T-cell (primary cell): ENCODE data around the gene SLC25A17. TPM values are rescaled to one million over a fixed set of nuclear protein-coding genes. Genes with fewer than 3 reads are reported as not detected.

Experiments used
- ATAC-seq, 4 experiments: fragments of 200-7000 bp in 3 of 4; fragments of 150-1000 bp in 1 of 4; cut with Tn5 transposase; replicated peaks in 1 of 4; 1 replicate in 3 of 4; 2 replicates in 1 of 4; pipeline ENCODE4 v1.10.0; 2021; ENCODE audit warnings: moderate library complexity in 3 of 4, mild to moderate bottlenecking in 2 of 4, moderate number of reproducible peaks in 1 of 4
- CTCF ChIA-PET, 2 donors: fragments of 300-600 bp; sonication (Branson Sonifier 250); formaldehyde crosslinking; loops; one replicate each; lab custom pipeline; 2022; ENCODE audit warnings: antibody characterized with exemption in 2 of 2; lab: Charles Lee
- POLR2A ChIA-PET, 2 donors: fragments of 300-600 bp; sonication (Branson Sonifier 250); formaldehyde crosslinking; loops; one replicate each; lab custom pipeline; 2022; ENCODE audit warnings: antibody characterized with exemption in 2 of 2; lab: Charles Lee
- DNase-seq, 35 experiments: peaks; one replicate each; pipeline versions ENCODE4 v3.0.0 to v3.0.0-alpha.2; 2013 to 2023
- H3K27ac ChIP-seq: one replicate; pipeline ENCODE4 v1.5.1; 2013; ENCODE audit warnings: low read length
- H3K27me3 ChIP-seq, 2 experiments: replicated peaks in 1 of 2; 1 replicate in 1 of 2; 2 replicates in 1 of 2; pipeline versions ENCODE4 v1.6.1 to v1.7.0; 2013; ENCODE audit warnings: low read length in 1 of 2, mixed read lengths in 1 of 2; ENCODE audit not compliant: control insufficient read depth in 2 of 2, insufficient read depth in 2 of 2; ENCODE audit errors: extremely low read depth in 1 of 2
- H3K36me3 ChIP-seq, 2 donors: 1 replicate in 1 of 2; 2 replicates in 1 of 2; pipeline versions ENCODE4 v1.6.1 to v1.7.0; 2013; ENCODE audit warnings: low read length in 1 of 2; ENCODE audit not compliant: control insufficient read depth in 2 of 2, insufficient read depth in 1 of 2; ENCODE audit errors: extremely low read depth in 1 of 2
- H3K4me1 ChIP-seq, 2 experiments: 1 replicate in 1 of 2; 2 replicates in 1 of 2; pipeline versions ENCODE4 v1.6.1 to v1.7.0; 2013; ENCODE audit warnings: low read length in 2 of 2, mixed read lengths in 1 of 2; ENCODE audit not compliant: insufficient read depth in 2 of 2, control insufficient read depth in 1 of 2; ENCODE audit errors: extremely low read depth in 1 of 2
- H3K4me3 ChIP-seq, 2 donors: 1 replicate in 1 of 2; 2 replicates in 1 of 2; pipeline versions ENCODE4 v1.5.1 to v1.7.0; 2013; ENCODE audit warnings: mild to moderate bottlenecking in 2 of 2, low read length in 1 of 2, moderate library complexity in 1 of 2; ENCODE audit not compliant: control insufficient read depth in 1 of 2; ENCODE audit errors: extremely low read depth in 1 of 2
- H3K9me3 ChIP-seq: 2 replicates; pipeline ENCODE4 v1.7.0; 2013
- H3K27ac Mint-ChIP-seq, 2 donors: one replicate each; pipeline ENCODE4 v1.8.0; 2020 to 2021; ENCODE audit warnings: mild to moderate bottlenecking in 2 of 2, mixed read lengths in 2 of 2
- H3K27me3 Mint-ChIP-seq, 2 donors: one replicate each; pipeline ENCODE4 v1.8.0; 2021 to 2022; ENCODE audit warnings: mixed read lengths in 2 of 2
- H3K36me3 Mint-ChIP-seq: one replicate; pipeline ENCODE4 v1.8.0; 2021; ENCODE audit warnings: mixed read lengths
- H3K4me1 Mint-ChIP-seq, 3 donors: one replicate each; pipeline ENCODE4 v1.8.0; 2020 to 2022; ENCODE audit warnings: mixed read lengths in 3 of 3, mild to moderate bottlenecking in 1 of 3
- H3K4me3 Mint-ChIP-seq, 3 donors: one replicate each; pipeline ENCODE4 v1.8.0; 2020 to 2022; ENCODE audit warnings: mild to moderate bottlenecking in 3 of 3, mixed read lengths in 3 of 3, moderate library complexity in 3 of 3
- H3K9me3 Mint-ChIP-seq, 3 donors: one replicate each; pipeline ENCODE4 v1.8.0; 2020 to 2022; ENCODE audit warnings: mixed read lengths in 3 of 3
- WGBS: methylation state at CpG from one replicate; pipeline ENCODE4 v1.1.5; 2013; ENCODE audit warnings: missing lambda C conversion rate; ENCODE audit not compliant: insufficient coverage; 5-methylcytosine and 5-hydroxymethylcytosine counted together
- total RNA-seq, 35 experiments: library from RNA in 6 of 35; stranded (reverse) in 6 of 35; fragments of 120-200 nt in 1 of 35; gene quantifications; one replicate each; pipeline versions ENCODE4 v1.2.1 to v1.2.4 and lab custom pipeline; 2013 to 2026

SLC25A17 gene
- total RNA-seq, 5 donors from 2014 or later (not counting 1 experiment from before 2014, with no cell fraction given): 8.9 to 14.2 (median 12.7) TPM

DNA sequence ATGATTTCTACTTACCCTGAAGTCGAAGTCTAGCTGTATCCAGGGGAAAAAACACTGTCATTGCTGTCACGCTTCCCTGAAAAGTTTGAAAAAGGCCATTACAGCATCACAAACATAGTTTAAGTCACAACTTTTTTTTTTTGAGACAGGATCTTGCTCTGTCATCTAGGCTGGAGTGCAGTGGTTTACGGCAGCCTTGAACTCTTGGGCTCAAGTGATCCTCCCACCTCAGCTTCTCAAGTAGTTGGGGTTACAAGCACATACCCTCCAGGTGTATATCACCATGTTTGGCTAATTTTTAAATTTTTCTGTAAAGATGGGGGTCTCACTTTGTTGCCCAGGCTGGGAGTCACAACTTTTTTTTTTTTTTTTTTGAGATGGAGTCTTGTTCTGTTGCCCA, 20.1 kb downstream of the SLC25A17 start:
- ChIA-PET POLR2A (interaction anchor here in 1 of 2 donors (0.7 kb wide), 1 partner anchor 459 kb away, joined by 8 read pairs; no protein-coding TSS in a partner anchor), CTCF (no interaction called here)
- H3K27me3 Mint-ChIP-seq: no peaks in the 10 kb centered on the region
- peaks cover 11% of the 10 kb centered on the region for H3K36me3 Mint-ChIP-seq
- Histone ChIP-seq H3K27me3 (no peaks in the 10 kb centered on the region), H3K36me3 (peaks cover 0 to 8% of the 10 kb centered on the region in 2 donors), H3K9me3 (no peaks in the 10 kb centered on the region), H3K27ac (no peak overlapping the region), H3K4me1 (no peaks in the 10 kb centered on the region), H3K4me3 (no peak overlapping the region)
- H3K4me1 Mint-ChIP-seq: peaks cover 0 to 2% (median 0%) of the 10 kb centered on the region in 3 donors
- no peak for ATAC-seq
- no peak overlapping the region for H3K4me3 Mint-ChIP-seq
- DNase-seq: no peak
- 100% methylated on average over 1 of the region's 3 CpGs for WGBS
- H3K9me3 Mint-ChIP-seq: no peaks in the 10 kb centered on the region
- no peak overlapping the region for H3K27ac Mint-ChIP-seq

DNA sequence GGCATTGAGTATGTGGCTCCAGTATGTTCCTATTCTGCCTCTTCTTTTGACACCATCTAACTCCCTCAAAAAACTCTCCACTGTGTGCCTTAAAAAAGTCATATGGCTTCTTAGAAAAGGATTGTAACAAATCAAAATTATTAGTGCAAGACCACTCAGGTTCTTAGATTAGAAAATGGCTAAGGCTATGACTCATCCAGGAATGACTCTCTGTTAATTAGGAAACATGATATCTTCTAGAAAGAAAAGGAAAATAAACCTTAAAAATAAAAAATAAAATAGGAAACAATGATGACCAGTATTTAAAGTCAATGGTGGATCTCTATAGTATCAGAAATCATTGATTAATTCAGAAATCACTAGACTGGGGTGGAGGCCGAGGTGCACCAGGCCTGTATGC, 21.7 kb downstream of the SLC25A17 start:
- CTCF ChIA-PET: interaction anchor here (0.6 to 1.0 kb wide), 2 partner anchors 9 to 401 kb away, joined by 3 read pairs; no protein-coding TSS in a partner anchor
- POLR2A ChIA-PET: no interaction called here
- no peak overlapping the region for H3K4me3 ChIP-seq

DNA sequence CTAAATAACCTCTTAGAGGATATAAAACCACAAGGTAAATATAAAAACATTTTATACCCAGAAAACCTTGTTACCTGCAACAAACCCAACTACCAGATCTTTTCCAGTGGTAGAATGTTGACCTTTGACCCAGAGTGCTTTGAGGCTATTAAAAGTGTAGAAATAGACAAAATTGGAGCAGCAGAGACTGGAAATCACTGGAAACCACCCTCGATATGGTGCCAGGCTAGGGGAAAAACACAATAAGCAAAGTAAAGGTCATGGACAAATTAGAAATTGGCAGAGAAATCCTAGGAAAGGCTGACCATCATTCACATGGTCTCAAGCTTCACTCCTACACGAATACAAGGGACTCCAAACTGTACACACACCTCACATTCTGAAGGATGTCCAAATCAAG, 26.7 kb downstream of the SLC25A17 start:
- Mint-ChIP-seq H3K4me3 (no peak overlapping the region), H3K27ac (no peak overlapping the region), H3K9me3 (no peaks in the 10 kb centered on the region), H3K4me1 (no peaks in the 10 kb centered on the region), H3K36me3 (peaks cover 33% of the 10 kb centered on the region), H3K27me3 (no peaks in the 10 kb centered on the region)
- Histone ChIP-seq H3K4me1 (no peaks in the 10 kb centered on the region), H3K9me3 (no peaks in the 10 kb centered on the region), H3K36me3 (peaks cover 0 to 25% of the 10 kb centered on the region in 2 donors), H3K27ac (no peak overlapping the region), H3K27me3 (no peaks in the 10 kb centered on the region), H3K4me3 (no peak overlapping the region)
- no peak for DNase-seq
- ATAC-seq: no peak
- ChIA-PET CTCF (no interaction called here), POLR2A (no interaction called here)
- 90% methylated on average over 1 of the region's 2 CpGs for WGBS

More for the DNA sequence above, 21.7 kb downstream of the SLC25A17 start:
- ATAC-seq (no peak), DNase-seq (no peak)
- Mint-ChIP-seq H3K4me1 (peaks cover 0 to 2% (median 0%) of the 10 kb centered on the region in 3 donors), H3K27ac (no peak overlapping the region), H3K27me3 (no peaks in the 10 kb centered on the region), H3K4me3 (no peak overlapping the region), H3K36me3 (peaks cover 18% of the 10 kb centered on the region), H3K9me3 (no peaks in the 10 kb centered on the region)
- Histone ChIP-seq H3K4me1 (no peaks in the 10 kb centered on the region), H3K36me3 (peaks cover 0 to 17% of the 10 kb centered on the region in 2 donors), H3K27ac (no peak overlapping the region), H3K9me3 (no peaks in the 10 kb centered on the region), H3K27me3 (no peaks in the 10 kb centered on the region)
- WGBS: 100% methylated on average over 1 of the region's 1 CpG

GRCh38 chr22:40791241-40791640, 27.9 kb downstream of the SLC25A17 start:
- ATAC-seq (no peak), DNase-seq (no peak)
- H3K9me3 Mint-ChIP-seq: no peaks in the 10 kb centered on the region
- Histone ChIP-seq H3K27me3 (no peaks in the 10 kb centered on the region), H3K9me3 (no peaks in the 10 kb centered on the region), H3K4me3 (no peak overlapping the region), H3K4me1 (no peaks in the 10 kb centered on the region), H3K36me3 (peaks cover 7 to 27% of the 10 kb centered on the region in 2 donors), H3K27ac (no peak overlapping the region)
- ChIA-PET POLR2A (no interaction called here), CTCF (no interaction called here)
- H3K27ac Mint-ChIP-seq: no peak overlapping the region
- no peaks in the 10 kb centered on the region for H3K4me1 Mint-ChIP-seq
- H3K27me3 Mint-ChIP-seq: no peaks in the 10 kb centered on the region
- H3K36me3 Mint-ChIP-seq: peaks cover 42% of the 10 kb centered on the region
- H3K4me3 Mint-ChIP-seq: no peak overlapping the region

DNA sequence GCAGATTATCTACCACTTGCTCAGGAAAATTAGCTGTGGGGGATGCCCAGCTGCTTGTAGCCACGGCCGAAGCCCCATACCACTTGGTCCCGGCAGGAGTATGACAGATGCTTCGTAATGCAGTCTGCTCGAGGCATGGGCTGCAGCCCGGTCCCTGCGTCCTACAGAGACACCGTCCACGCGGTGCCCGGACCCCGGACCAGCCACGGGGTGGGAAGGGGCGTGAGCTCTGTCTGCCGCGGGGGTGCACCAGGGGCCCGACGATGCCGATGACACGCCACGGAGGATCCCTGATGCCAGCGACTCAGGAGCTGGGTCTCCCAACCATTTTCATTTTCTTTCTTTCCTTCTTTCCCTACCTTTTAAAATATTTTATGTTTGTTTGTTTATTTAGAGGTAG, 30.0 kb downstream of the SLC25A17 start:
- peaks cover 52% of the 10 kb centered on the region for H3K36me3 Mint-ChIP-seq
- ATAC-seq (no peak), DNase-seq (no peak)
- Histone ChIP-seq H3K9me3 (no peaks in the 10 kb centered on the region), H3K4me1 (no peaks in the 10 kb centered on the region), H3K36me3 (peaks cover 7 to 29% of the 10 kb centered on the region in 2 donors), H3K27ac (no peak overlapping the region), H3K4me3 (no peak overlapping the region), H3K27me3 (no peaks in the 10 kb centered on the region)
- 98% methylated on average over 14 of the region's 22 CpGs for WGBS
- ChIA-PET POLR2A (no interaction called here), CTCF (no interaction called here)
- H3K9me3 Mint-ChIP-seq: no peaks in the 10 kb centered on the region
- no peak overlapping the region for H3K4me3 Mint-ChIP-seq
- H3K27ac Mint-ChIP-seq: no peak overlapping the region
- H3K4me1 Mint-ChIP-seq: no peaks in the 10 kb centered on the region
- no peaks in the 10 kb centered on the region for H3K27me3 Mint-ChIP-seq

DNA sequence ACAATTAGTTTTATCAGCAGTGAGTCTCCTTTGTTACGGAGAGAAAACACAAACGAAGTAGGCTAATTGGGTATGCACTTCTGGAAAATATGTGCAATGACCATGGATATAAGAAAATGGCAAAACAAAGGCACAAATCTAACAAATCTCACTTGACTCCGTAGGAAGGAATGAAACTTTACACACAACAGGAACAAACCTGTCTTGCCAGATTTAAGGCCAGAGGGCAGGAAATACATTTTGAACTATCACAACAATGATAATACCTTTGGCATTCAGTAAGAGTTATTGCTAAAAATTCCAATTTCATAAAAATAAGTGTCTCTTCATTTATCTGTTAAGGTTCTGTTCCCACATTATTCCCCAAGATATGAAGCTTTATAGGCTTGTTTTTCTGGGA, 36.6 kb downstream of the SLC25A17 start:
- ChIA-PET CTCF (interaction anchor here in 1 of 2 donors (0.6 to 0.7 kb wide), 2 partner anchors 10 to 316 kb away, joined by 3 to 5 read pairs; no protein-coding TSS in a partner anchor), POLR2A (interaction anchor here in 1 of 2 donors (0.6 kb wide), 1 partner anchor 132 kb away, joined by 3 read pairs; no protein-coding TSS in a partner anchor)
- no peaks in the 10 kb centered on the region for H3K4me1 ChIP-seq
- Mint-ChIP-seq H3K4me3 (no peak overlapping the region), H3K27me3 (no peaks in the 10 kb centered on the region), H3K36me3 (peaks cover 43% of the 10 kb centered on the region), H3K9me3 (no peaks in the 10 kb centered on the region), H3K27ac (no peak overlapping the region), H3K4me1 (no peaks in the 10 kb centered on the region)
- no peak overlapping the region for H3K4me3 ChIP-seq
- ATAC-seq (no peak), DNase-seq (no peak)
- 80% methylated on average over 1 of the region's 3 CpGs for WGBS
- no peaks in the 10 kb centered on the region for H3K9me3 ChIP-seq
- no peak overlapping the region for H3K27ac ChIP-seq
- H3K36me3 ChIP-seq: peaks cover 7 to 26% of the 10 kb centered on the region in 2 donors
- no peaks in the 10 kb centered on the region for H3K27me3 ChIP-seq
